GM19468 (cell line): ENCODE measurements around the gene CREB5.
"Not testable (repeated sequence)": the region's sequence is repeated elsewhere in the genome, so short reads cannot be mapped to it uniquely, and the experiment has no call there.

Experiments
- ATAC-seq: cut with Tn5 transposase; IDR thresholded peaks from one replicate; pipeline ENCODE4 v1.9.1; 2021; ENCODE audit warnings: mild to moderate bottlenecking, moderate library complexity, moderate number of reproducible peaks; ENCODE audit not compliant: unreplicated experiment; ENCODE audit errors: extremely low read depth

Gene CREB5

DNA sequence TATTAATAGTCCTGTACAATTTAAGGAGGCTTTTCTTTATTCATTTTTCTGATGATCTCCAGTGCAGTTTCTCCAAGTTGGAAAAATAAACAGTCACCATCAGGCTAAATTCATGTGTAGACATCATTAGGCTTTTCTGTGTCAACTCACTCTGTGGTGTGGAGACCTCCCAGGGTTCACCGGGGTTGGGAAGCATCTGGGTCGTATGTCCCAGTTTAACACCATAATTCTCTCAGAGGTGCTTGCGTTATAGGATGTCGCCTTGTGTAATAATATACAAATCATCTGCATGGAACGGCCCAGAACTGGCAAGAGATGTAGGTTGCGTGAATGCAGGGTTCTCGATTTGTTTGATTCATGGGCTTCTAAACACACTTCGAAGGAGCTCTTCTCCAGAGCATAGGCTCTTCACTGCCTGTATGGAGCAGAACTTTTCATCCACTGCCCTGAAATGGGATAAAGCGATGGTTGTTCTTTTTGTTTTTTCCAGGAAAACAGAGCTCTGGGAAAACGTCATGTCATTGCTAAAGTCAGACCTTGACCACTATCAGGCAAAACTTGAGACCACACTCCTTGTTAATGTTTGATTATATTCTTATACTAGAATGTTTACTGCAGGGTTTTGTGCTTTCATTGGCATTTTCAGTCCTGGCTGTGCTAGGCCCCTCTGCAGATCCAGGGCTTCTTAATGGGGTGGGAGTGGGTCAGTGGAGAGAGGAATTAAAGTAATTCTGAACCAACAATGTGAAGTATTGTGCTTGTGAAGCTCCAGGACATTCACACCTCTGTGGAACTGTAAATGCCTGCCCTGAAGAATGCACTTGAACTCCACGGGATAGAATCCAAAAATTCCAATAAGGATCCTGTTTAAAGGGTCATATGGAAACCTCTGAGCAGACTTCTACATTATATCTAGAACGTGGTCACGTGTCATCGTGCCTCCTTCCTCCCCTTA, 373.0 kb downstream of the CREB5 start:
- no peak for ATAC-seq

DNA sequence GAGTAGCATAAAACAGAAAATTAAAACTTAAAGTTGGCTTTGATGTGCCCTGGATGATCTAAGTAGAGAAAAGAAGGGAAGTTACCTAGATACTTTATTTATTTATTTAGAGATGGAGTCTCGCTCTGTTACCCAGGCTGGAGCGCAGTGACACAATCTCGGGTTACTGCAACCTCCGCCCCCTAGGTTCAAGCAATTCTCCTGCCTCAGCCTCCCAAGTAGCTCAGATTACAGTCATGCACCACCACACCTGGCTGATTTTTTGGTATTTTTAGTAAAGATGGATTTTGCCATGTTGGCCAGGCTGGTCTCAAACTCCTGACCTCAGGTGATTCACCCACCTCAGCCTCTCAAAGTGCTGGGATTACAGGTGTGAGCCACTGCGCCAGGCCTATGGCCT, 373.8 kb downstream of the CREB5 start:
- ATAC-seq = not testable (repeated sequence)

DNA sequence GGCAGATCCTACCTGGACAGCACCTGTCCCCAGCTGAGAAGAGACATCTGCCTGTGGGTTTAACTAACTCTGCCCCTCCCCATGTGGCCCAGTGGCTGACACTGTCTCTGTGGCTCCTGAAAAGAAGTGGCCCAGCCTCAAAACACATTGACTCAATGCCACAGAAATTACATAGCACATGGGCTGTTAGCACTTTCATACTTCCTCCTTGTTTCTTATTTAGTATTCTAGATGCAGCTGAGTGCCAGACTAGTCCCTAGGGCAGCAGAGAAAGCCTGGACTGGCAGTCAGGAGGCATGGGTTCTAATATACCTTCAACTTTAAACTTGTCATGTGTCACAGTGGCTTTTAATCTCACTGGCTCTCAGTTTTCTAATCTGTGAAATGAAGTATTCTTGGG, 374.8 kb downstream of the CREB5 start:
- ATAC-seq = no peak

DNA sequence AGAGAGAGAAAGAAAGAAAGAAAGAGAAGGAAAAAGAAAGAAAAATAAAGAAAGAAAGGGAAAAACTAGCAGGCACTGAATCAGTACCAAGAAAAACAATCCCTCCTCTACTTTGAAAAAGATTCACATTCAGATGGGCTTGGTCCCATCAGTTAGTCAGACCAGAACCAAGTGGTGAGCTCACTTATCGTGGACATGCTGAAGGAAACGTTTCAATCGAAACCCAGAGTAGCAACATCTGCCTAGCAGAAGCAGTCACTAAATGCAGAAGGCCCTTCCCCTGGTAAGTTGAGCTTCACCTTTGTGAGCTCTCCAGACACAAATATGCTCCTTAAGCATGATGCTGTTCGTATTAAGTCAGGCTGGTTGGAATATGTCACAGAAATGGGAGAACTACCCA, 378.1 kb downstream of the CREB5 start:
- ATAC-seq = no peak

DNA sequence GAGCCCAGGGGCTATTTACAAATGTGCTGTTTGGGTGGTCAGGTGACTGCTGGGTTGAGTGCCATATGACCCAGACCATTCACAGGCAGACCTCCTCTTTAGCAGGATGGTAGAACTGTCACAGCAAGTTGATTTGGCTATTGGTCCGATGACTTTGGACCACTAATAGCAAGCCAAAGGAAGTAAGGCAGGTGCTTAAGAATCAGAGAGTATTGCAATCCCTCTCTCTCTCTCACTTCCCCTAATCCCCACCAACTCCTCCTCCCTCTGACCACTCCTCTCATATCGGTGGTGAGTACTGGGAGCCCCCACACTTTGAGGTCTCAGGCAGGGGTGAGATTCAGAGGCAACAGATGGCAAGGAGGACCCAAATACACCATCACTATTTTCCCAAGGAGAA, 380.5 kb downstream of the CREB5 start:
- ATAC-seq = no peak

DNA sequence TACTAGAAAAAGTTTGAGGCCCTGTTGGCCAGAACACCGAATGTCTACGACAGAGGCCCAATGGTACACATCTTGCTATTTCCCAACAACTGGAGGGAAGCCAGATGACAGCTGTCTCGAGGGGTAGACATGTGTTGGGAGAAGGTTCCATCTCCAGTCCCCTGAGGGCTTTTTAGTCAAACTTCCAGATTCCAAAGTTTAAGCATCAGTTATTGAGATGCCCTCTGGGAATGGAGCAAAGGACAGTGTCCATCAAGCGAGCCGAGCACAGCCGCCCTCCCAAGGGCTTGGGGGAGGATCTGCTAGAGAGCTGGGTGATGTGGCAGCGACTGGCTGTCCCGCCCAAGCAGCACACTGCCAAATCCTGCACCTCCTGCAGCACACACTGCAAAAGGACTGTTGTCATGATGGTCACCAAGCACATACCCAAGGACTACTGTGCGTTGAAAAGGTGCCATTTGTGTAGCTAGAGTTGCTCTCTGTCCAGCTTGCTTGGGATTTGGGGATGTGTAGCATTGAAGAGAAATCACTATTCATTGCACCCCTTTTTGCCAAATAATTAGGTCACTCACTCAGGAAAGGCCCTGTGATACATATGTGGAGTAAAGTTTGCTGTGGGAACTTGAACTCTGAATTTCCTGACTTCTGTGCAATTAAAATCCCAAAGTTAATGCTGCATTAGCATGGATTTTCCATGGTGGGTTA, 381.2 kb downstream of the CREB5 start:
- ATAC-seq = no peak

DNA sequence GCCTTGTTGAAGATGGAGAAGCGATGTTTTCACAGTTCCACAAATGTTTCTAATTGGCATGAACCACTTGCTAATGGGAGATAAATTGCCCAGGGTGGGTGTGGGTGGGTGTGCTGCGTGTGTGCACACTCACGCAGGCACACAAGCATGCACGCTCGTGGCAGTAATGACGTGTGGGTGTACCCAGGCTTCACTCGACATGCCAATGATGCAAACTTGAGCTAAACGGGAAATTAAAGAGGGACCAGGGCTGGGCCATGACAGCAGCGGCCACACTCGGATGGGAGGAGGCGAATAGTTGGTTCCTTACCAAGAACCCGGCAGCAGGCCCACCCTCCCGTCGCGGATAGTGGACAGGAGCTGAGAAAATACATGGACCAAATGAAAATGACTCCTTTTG, 386.0 kb downstream of the CREB5 start:
- ATAC-seq = no peak

DNA sequence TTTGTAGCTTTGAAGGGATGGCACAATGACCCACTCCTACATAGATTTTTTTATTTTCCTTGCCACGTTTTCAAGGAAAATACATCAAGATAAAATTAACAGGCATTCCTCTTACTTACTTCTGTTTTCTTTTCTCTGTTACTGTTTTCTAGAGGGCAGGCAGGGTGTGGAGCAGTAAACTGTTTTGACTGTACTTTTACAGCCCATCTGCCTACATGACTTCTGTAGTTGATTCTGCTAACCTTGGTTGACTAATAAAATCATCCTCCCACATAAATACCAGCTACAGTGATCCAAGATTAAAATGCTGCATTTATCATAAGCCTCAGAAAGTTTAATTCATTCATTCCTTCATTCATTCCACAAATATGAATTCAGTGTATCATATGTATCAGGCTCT, 387.3 kb downstream of the CREB5 start:
- no peak for ATAC-seq

DNA sequence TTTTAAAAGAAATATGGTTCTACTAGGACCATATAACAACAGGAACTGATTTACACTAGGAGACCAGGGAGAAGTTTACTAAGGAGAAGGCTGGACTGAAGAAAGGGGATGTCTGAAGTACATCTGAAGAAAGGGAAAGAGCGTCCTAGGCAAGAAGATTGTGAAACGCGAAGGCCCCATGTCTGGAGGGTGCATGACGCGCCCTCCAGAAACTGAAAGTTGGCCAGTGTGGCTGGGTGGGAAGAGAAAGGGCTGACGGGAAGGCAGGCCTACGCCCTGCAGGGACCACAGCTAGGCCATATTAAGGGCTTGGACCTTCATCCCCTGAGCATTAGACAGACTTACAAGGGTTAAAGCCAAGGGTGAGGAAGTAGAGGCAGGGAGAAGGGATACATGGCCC, 387.8 kb downstream of the CREB5 start:
- ATAC-seq = no peak

DNA sequence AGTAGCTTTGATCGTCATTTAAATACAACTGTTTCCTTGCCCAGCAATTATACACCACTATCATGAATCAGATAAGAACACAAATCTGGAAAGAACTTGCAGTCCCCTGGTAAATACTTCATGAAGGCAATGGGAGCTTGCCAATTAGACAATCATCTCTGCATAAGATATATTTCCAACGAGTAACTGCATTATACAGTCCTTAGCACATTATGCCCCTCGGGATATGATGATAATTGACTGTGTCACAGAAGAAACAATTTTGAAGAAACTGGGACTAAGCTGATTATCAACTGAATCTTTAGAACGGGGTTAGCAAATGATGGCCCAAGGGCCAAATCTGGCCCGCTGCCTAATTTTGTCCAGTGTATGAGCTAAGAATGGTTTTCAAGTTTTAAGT, 390.1 kb downstream of the CREB5 start:
- ATAC-seq = no peak

DNA sequence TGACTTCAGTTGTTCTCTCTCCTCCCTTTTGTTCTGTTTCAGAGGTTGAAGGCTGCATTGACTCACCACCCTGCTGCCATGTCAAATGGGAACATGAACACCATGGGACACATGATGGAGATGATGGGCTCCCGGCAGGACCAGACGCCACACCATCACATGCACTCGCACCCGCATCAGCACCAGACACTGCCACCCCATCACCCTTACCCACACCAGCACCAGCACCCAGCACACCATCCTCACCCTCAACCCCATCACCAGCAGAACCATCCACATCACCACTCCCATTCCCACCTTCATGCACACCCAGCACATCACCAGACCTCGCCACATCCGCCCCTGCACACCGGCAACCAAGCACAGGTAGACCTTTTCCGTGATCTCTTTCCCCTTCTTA, 391.8 kb downstream of the CREB5 start:
- no peak for ATAC-seq

DNA sequence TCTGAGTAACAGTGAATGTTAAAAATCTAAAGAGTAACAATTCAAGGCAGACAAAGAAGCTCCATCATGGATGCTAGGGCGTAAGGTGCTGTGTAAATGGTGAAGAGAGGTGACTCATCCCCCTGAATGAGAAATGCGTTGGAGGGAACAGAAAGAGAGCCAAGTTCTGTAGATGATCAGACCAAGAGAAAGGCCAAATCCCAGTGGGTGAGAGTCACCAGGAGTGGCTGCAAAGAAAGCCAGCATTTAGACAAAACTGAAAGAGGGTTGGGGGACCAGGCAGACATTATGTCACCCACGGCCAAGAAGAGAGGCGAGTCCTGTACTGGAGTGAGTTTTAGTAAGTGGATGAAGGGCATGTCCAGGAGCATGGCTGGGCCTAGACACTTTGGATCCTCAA, 392.7 kb downstream of the CREB5 start:
- no peak for ATAC-seq

DNA sequence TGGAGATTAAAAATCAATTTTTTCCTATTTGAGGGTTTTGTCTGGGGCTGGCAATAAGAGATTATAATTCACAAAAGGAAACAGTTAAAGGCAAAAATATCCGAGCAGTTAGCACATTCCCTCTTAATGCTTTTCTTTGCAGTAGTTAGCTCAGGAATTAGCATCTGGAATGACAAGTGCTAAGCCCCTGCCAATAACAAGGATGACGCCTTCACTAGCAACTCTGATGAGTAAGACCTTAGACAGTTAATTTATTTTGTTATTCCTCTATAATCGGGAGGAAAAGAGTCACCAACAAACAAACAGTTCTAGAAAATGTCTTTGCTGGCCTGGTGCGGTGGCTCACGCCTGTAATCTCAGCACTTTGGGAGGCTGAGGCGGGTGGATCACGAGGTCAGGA, 394.5 kb downstream of the CREB5 start:
- no peak for ATAC-seq

DNA sequence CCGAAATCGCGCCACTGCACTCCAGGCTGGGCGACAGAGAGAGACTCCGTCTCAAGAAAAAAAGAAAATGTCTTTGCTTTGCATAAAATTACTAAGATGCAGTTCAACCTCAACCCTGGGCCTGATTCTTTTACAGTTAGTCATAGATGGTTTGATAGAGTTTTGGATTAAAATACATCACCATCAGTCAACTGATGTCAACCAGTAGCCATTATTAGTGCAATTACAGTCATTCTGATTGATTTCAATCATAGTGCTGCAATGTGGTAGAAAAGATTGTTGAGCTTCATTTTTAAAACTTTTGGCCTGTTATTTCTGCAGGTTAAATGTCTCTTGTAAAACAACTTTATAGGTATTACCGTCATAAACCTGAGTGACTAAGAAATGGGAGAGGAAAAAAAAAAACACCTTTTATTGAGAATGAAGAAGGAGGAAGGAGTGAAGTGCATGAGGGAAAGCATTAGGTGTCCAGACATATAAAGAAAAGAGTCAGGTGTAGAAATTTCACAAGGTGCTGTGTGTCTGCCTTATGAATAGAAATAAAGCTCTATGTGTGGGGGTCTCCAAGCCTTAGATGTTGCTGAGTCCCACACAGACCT, 395.2 kb downstream of the CREB5 start:
- ATAC-seq = no peak

DNA sequence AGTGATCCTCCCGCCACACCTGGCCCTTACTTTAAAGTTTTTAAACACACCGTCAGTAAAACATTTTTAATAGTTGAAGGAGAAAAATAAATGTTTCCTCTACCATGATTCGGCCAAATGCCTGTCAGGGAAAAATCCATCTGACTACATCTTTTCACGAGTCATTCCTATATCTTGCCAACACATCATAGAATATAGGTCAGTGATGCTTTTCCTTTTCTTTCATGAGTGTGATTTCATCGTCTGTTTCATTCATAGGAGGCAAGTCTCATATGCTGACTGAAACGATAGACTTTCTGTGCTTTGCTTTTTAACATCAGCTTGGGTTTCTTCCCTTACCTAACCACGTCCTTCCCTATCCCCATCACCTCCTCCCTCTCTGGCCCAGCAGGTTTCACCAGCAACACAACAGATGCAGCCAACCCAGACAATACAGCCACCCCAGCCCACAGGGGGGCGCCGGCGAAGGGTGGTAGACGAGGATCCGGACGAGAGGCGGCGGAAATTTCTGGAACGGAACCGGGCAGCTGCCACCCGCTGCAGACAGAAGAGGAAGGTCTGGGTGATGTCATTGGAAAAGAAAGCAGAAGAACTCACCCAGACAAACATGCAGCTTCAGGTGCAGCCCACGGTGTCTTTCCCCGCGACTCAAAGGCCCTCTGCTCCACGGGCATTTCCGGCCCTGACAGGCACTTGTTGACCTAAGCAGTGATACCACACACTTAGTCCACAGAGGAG, 396.6 kb downstream of the CREB5 start:
- no peak for ATAC-seq

DNA sequence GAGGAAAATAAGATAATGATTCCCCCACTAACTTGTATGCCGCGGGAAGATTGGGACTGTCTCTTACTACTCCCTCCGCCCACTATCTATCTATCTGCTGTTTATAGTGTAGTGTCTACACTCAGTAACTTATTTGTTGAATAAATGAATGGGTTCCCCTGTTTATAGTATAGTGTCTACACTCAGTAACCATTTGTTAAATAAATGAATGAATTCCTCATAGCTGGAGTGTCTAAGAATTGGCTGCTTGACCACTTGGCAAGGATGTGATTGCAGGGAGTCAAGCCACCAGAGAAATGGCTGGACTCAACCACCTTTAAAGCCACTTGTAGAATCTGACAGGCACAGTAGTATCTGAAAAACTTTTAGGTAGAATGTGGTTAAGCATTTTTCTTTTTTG, 398.7 kb downstream of the CREB5 start:
- ATAC-seq = no peak

DNA sequence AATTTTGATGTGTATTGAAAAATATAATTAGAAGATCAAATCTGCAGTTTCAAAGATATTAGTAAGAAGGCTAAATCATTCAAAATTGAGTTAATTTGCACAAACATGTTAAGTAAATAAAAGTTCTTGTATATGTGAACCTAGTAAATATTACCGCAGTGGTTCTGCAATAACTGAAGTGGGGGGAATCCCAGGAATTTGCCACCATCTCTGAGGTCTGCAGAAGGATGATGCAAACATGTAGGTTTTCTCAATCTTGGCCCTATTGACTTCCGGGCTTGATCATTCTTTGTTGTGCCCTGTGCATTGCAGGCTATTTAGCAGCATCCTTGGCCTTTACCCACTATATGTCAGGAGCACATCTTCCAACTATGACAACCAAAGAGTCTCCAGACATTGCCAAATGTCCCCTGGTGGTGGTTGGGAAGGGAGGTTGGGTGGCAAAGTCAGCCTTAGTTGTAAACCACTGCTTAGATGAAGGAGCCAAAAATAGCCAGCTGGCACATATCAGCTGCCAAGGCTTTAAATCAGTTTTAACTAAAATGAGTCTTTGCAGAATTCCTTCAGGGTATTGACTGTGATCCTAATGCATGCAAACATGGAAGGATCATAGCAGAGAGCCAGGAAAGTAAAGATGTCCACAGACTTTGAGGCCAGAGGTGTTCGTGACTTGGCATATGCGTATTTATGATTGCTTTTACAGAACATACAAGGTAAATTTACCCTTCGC, 399.5 kb downstream of the CREB5 start:
- no peak for ATAC-seq

DNA sequence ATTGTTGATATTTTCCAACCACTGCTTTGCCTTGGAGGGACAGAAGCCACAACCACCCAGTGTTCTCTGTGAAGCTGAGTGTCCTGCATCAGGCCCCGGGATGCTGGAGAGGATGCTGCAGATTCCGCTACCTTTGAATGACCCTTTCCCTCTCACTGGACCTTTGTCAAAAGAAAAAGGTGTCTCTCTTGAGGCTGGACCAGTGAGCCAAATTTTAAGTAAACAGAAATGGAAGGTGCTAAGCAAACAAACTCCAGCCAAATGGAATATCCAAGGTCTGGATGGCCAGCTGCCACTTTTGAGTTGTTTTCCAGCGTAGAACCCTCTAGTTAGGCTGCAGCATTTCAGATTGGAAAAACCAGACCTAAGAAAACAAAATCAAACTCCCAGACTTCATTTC, 400.3 kb downstream of the CREB5 start:
- ATAC-seq = no peak

DNA sequence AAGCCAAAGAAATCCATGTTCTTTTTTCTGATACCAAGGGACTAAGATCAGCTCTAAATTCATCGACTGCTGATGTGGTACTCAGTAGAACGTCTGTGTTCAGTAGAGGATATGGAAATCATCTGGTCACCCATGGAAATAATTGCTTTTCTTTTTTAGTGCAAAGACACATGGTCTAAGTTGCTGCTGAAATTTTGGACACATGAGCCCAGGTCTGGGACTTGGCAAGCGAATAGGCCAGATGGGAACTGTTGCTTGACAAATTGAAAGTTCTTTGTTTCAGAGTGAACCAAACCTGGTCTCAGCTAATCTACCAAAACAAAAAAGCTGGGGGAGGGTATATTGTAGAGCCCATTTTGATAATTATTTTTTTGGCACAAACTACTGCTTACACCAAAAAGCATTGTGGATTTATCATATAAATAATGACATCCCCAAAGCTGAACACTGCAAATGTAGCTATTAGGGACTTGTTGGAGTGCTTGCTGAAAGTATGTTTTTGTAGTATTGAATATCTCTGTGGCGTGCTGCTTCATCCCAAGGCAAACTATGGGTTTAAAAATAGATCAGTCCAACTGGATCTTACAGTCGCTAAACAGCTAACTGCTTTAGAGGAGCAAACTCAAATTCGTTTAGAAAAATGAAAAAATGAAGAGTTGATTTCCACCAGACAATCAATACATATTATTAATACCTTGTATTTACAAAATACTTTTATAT, 401.1 kb downstream of the CREB5 start:
- peak; percentile 48 for ATAC-seq
